GF-D8 (cell line): Measurements from ENCODE around the gene CDC16.
"Not testable (repeated sequence)": the region's sequence is repeated elsewhere in the genome, so short reads cannot be mapped to it uniquely, and the experiment has no call there.

Experiments
- DNase-seq: peaks from one replicate; lab custom pipeline; 2025; lab: John Stamatoyannopoulos, UW

The CDC16 gene, protein sequence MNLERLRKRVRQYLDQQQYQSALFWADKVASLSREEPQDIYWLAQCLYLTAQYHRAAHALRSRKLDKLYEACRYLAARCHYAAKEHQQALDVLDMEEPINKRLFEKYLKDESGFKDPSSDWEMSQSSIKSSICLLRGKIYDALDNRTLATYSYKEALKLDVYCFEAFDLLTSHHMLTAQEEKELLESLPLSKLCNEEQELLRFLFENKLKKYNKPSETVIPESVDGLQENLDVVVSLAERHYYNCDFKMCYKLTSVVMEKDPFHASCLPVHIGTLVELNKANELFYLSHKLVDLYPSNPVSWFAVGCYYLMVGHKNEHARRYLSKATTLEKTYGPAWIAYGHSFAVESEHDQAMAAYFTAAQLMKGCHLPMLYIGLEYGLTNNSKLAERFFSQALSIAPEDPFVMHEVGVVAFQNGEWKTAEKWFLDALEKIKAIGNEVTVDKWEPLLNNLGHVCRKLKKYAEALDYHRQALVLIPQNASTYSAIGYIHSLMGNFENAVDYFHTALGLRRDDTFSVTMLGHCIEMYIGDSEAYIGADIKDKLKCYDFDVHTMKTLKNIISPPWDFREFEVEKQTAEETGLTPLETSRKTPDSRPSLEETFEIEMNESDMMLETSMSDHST

DNA sequence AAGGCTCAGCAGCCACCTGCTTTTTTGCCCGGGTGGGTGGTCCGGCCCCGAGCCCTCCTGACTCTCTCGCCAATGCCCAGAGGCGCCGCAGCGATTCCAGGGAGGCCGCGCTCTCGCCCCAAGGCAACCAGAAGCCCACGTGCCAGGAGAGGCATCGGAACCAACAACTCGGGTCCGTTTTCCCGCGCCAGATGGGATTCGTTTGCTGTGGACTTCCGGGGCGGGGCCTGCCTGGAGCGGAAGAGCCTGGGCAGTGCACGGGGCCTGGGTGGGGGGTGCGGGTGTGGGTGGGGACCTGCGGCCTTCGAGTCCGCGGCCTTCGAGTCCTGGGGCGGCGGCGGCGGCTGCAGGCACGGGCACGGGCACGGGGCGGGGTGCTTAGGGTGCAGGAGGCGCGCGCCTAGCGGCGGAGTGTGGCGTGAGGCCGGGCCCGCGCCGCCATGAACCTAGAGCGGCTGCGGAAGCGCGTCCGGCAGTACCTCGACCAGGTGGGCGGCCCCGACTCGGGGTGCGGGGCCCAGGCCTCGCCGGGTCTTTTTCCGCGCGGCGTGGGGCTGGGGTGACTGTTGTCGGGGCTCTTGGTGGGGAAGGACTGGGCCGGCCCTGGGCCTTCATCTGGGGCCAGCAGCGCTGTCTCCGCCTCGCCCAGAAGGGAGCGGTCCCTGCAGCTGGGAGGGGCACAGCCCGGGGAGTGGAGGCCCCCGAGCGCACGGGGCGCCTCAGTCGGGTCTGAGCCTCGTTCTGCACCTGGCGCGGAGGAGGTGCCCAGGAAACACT, at the start of gene CDC16:
Gene CDC16, plus strand, starts transcription at position 253 of the 777 bp plus-strand sequence. Its CDS starts 188 bp downstream, at position 441.
- peak; percentile 82 for DNase-seq

DNA sequence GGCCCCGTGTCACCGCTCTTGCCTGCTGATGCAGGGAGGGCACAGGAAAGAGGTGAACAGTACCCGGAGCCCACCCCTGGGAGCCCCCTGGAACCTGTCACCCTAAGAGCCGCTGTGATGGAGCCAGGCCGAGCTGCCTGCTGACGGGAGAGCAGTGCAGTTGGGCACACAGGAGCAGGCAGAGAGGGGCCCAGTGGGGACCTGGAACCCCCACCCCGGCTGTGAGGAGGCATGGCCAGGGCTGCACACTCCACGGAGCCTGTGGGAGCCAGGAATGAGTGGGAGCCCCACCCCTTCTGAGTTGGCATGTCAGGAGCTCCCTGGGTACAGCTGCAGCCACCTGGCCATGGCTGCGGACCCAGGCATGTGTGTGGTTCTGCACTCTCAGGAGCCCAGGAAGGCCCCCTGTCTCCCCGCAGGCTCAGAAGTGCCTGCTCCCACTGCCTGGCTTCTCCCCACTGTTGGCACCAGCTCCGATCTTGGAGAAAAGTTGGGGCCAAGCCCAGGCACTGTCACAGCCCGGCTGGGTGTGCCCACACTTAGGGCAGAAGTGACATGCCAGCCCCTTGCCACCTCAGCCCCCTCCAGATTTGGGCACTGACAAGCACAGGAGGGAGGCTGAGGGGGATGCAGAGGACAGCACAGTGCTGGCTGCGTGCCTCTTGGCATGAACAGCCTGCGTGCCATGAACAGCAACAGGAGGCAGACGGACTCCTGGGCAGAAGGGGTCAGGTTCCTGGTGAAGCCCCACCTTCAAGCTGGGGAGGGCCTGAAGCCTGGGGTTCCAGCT, 49.3 kb upstream of the CDC16 start:
- DNase-seq: no peak

DNA sequence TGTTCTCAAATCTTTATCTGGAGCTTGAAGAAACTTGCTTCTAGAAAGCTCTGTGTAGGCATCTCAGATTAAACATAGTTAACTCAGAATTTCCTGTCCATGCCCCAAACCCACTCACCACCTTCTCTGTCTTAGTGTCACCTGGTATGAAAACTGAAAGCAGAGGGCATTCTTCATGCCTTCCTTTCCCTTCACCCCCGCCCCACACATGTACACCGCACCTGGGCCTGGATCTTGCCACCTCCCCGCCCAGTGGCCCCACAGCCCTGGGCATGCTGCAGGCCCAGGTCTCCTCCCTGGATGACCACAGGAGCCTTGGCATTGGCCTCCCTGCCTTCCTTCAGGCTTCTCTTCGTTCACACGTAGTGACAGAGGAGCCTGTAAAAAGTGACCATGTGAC, 39.8 kb upstream of the CDC16 start:
- no peak for DNase-seq

DNA sequence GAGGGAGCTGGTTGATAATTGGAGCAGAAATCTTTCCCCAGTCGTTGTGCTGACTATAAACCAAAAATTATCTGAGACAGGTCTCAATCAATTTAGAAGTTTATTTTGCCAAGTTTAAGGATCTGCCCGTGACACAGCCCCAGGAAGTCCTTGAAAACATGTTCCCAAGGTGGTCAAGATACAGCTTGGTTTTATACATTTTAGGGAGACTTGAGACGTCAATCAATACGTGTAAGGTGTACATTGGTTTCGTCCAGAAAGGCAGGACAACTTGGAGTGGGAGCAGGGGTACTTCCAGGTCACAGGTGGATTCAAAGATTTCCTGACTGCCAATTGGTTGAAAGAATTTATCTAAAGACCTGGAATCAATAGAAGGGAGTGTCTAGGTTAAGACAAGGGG, 38.1 kb upstream of the CDC16 start:
- no peak for DNase-seq

DNA sequence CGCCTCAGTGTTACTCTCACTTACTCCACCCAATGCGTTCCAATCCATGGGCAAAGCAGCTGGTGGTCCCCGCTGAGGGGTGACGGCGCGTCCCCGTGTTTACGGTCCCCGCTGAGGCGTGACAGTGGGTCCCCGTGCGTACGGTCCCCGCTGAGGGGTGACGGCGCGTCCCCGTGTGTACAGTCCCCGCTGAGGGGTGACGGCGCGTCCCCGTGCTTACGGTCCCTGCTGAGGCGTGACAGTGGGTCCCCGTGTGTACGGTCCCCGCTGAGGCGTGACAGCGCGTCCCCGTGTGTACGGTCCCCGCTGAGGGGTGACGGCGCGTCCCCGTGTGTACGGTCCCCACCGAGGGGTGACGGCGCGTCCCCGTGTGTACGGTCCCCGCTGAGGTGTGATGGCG, 36.1 kb upstream of the CDC16 start:
- DNase-seq: no peak

DNA sequence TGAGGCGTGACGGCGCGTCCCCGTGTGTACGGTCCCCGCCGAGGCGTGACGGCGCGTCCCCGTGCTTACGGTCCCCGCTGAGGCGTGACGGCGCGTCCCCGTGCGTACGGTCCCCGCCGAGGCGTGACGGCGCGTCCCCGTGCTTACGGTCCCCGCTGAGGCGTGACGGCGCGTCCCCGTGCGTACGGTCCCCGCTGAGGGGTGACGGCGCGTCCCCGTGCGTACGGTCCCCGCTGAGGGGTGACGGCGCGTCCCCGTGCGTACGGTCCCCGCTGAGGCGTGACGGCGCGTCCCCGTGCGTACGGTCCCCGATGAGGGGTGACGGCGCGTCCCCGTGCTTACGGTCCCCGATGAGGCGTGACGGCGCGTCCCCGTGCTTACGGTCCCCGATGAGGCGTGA, 35.2 kb upstream of the CDC16 start:
- DNase-seq: not testable (repeated sequence)

DNA sequence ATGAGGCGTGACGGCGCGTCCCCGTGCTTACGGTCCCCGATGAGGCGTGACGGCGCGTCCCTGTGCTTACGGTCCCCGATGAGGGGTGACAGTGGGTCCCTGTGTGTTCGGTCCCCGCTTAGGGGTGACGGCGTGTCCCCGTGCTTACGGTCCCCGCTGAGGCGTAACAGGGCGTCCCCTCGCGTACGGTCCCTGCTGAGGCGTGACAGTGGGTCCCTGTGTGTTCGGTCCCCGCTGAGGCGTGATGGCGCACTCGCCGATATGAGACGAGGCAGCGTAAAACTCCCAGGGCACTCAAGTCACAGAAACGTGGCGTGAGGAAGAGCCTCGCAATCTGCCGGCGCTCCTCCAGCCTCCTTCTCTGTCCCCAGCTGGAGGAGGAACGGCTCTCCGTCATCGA, 34.7 kb upstream of the CDC16 start:
- no peak for DNase-seq

DNA sequence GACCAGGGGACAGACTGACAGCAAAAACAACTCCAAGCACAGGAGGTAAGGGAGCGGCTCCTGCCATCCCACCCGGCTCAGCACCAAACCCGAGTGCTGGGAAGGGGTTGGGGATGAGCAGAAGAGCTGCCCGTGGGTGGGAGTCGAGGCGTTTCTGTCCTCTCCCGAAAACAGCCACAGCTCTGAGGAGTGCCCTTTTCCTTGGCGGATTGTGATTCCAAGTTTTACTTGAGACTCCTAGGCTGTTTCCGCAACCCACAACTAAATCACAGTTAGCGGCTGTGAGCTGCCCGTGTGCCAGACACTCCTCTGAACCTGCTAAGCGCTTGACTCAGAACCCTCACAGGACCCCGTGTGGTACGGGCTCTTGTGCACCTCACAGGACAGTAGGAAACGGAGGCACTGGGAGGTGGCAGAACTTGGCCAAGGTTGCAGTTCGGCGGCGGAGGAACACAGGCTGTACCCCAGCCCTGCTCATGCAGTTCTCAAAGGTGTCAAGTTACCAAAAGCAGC, 34.2 kb upstream of the CDC16 start:
- no peak for DNase-seq

DNA sequence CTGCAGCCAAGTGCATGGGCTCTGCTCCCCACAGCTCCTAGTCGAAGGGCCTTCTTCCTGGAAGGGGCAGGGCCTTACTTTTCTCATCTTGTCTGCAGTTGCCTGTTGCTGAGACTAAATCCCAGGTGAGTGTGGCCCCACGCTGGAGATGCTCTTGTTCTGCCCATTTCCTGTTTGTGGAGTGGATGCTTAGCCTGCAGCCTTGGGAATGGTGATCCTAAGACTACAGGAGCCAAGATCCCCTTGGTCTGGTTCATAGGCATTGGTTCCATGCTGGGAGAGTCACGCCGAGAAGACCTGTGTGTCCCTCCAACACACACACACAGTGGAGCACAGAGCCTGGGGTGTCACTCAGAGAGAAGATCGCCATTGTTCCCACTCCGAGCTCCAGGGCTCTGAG, 32.1 kb upstream of the CDC16 start:
- no peak for DNase-seq

DNA sequence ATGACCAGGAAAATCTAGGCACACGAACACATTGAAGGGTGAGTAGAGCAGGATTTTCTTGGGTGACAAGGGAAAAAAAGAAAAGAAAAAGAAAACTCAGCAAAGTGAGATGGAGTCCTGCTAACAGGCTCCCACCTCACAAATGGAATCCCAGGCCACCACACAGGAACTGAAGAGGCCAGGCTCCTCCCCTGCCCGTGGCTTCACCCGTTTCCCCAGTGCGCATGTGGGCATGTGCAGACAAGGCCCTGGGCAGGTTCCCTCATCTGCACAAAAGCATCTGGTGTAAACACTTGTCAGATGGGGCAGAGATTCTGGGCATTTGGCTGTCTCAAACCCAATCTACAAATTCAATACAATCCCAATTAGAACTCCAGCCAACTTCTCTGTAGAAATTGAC, 31.2 kb upstream of the CDC16 start:
- DNase-seq: no peak

DNA sequence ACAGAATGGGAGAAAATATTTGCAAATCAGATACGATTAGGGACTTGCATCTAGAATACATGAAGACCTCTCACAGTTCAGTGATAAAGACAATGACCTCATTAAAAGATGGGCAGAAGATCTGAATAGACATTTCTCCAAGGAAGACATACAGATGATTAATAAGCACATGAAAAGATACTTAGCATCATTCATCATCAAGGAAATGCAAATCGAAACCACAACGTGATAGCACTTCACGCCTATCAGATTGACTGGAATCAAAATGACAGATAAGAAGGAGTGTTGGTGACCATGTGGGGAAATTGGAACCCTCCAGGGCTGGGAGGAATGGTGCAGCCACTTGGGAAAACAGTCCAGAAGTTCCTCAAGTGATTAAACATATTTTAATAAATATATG, 29.8 kb upstream of the CDC16 start:
- no peak for DNase-seq

DNA sequence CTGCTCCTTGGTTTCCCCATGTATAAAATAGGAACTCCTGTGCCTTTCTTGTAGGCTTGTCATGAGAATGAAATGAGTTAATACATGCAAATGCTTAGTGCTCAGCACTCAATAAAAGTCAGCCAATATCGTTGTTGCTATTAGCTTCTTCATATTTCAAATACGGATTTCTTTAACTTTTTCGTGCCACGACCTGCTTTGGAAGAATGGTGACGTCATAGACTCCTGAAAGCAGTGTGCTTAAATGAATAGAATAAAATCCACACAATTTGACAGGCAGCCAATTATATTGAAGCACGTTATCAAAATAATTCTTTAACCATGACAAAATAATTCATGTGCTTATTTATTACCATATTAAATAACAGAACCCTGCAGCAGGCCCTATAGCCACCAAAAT, 26.6 kb upstream of the CDC16 start:
- DNase-seq: no peak

DNA sequence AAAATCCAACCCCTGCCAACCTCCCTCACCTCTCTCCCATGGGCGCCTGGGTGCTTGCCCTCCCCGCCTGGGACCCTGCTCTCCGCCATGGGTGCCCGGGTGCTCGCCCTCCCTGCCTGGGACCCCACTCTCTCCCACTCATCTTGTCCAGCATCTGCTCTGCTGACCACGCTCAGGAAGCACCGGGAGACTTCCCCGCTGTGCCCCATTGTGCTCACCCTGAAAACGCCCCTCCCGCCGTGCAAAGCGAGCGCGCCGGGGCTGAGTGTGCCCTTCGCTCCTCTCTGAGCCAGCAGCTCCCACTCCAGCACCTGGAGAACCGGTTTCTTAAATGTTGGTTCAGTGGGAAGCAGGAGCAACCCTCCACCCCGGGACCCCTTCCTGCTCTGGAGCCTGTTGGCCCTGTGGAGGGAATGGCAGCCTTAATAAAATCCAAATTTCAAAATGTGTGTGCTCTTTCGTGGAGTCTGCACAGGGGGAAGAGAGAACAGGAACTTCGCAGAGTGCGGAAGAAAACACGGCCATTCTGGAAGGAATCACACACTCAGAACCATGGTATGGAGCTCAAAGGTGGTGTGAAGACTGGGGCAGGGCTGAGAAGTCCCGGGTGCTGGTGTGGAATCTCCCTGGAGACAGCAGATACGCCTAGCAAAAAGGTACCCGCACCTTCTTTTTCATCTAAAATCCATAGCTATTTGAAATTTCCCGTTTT, 23.1 kb upstream of the CDC16 start:
- no peak for DNase-seq

DNA sequence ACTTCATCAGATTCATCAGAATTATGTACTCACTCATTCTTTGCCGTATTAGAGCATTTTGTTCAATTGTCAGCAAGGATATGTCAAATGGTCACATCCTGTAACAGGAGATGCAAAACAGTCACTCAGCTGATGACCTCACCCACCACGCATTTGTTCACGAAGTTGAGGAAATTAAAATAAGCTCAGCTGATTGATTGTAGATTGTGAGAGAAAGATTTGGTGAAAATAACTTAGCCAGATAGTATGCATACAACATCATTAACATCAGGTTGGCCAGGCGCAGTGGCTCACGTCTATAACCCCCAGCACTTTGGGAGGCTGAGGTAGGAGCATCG, 22.6 kb upstream of the CDC16 start:
- DNase-seq: no peak

DNA sequence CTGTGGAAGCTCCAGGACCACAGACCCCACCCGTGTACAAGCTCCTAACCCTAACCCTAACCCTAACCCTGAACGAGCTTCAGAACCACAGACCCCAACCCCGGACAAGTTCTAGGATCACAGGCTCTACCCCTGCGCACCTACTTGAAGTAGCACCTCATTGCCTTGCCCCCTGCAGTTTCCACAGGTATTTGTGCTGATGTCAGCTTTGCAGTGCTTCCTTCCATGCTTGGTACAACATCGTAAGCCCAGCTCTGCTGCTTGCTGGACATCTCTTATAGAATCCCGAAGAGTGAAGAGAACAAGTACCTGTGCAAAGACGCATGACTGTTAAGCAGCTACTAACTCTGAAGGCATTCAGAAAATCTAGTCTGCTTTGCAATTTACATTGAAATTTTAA, 20.7 kb upstream of the CDC16 start:
- no peak for DNase-seq

DNA sequence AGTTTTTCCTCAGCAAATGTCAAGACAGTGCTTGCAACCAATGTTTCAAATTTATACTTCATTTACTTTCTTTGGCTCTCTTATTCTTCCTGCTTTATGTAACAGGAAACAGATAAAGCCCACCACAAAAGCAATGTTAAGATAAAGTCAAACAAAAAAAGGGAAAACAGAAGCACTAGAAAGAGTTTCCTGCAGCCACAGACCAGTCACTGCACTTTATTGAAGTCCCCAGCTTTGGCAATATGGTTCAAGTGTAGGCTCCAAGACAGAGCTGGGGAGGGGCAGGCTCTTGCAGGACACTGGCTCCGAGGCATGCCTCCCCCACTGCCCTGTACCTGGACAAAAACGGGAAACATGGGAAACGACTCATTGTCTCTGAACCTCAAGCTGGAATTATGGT, 15.3 kb upstream of the CDC16 start:
- DNase-seq: peak; percentile 59

DNA sequence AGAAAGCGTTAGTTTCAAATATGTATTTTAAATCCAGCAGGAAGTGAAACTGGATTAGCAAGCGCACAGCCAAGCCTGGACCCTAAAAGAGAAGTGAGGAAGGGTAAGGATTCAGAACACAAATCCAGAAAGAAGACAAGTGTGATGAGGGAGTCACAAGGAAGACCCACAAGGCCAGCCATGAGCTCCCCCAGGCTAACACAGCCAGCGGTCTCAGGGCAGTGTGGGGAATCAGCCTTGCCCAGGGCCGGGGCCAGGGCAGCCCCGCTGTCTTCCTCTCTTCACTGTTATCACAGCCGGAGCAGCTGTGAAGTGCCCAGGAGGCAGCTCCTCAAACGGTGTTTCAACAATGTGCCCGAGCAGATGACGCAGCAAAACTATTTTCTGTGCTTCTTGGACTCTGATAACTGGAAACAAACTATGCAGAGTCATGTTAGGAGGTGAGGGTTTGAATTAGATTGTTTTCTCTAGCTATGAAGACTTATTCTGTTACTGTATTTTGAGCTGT, 12.2 kb upstream of the CDC16 start:
- DNase-seq: peak; percentile 90

DNA sequence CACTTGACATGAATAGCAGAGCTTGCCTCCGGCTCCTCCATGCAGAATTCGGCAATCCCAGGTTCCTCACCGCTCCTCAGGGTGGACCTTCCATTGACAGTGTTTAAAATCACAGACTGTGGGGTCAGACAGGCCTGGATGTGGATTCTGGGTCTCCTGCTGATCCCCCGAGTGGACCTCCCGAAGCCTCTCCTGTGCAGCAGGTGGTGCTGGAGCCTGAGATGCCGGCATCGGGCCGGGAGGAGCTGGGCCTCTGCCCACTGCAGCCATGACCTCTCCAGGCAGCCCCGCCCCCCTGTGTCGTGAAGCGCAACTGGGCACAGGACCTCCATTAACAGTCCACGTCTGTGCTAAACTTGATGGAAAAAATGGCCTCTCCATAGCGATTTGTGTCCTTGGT, 10.5 kb upstream of the CDC16 start:
- no peak for DNase-seq

DNA sequence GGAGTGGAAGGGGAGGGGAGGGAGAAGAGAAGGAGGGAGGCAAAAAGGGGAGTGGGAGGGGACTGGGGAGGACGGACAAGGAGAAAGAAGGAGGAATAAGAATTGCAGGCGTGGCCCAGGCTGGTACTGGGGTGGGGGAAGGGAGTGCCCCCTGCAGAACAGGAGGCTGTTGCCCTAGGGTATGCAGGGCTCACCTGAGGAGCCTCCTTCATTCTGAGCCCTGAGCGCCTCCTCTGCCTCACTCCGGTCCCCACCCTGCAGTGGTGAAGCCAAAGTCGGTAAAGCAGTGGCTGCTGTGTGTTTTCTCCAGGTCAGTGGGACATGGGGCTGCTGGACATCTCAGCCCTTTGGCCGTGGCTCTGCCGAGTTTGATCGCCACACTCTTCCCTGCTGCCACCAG, 9.1 kb upstream of the CDC16 start:
- DNase-seq: no peak

DNA sequence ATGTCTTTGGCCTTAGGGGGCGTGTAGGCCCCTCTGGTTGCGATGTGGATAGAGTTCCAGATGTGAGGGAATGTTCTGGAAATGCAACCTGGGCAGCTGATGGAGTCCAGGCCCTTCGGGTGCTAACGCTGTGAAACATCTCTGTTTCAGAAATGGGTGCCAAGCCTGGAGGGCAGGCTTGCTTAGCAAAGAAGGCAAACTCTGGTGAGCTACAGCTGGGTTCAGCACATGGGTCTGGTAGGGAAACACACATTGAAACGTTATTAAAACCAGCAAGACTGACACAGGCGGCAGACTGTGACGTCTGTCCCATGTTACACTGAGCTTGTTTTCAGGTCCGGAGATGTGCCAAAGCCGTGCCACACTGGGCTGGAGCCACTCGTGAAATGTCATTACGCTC, 8.6 kb upstream of the CDC16 start:
- DNase-seq: no peak

DNA sequence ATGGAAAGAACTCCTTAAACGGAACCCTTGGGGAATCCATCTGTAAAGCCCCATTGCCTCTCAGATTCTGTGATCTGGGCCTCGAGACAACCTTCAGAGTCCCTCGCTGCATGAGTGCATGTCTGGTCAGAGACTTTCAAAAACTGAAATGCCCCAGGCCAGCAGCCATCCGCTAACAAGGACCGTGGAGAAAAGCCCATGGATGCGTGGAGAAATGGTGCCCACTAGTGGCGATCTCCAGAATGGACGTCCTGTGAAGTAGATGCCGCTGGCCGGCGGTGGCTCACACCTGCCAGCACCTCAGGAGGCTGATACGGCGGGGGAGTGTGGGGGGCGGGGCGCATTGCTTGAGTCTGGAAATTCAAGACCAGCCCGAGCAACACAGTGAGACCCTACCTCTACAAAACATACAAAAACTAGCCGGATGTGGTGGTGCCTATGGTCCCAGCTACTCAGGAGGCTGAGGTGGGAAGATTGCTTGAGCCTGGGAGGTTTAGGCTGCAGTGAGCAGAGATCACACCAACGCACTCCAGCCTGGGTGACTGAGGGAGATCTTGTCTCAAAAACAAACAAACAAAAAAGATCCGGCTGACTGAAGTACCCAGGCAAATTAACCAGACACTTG, 7.9 kb upstream of the CDC16 start:
- DNase-seq: peak; percentile 48
